GM19467 (cell line): ENCODE results near the gene GALNTL6.

ENCODE experiments used
- ATAC-seq: cut with Tn5 transposase; IDR thresholded peaks from one replicate; pipeline ENCODE4 v1.9.1; 2021; ENCODE audit warnings: mild to moderate bottlenecking, moderate library complexity; ENCODE audit not compliant: unreplicated experiment

Gene GALNTL6

GRCh38 chr4:172515266-172515879 is 702.2 kb downstream of the GALNTL6 start:
- no peak for ATAC-seq

- ATAC-seq: no peak
Observed at GRCh38 chr4:172517391-172517790, 704.2 kb downstream of the GALNTL6 start.

GRCh38 chr4:172521248-172521647 is 708.0 kb downstream of the GALNTL6 start:
- ATAC-seq: no peak

GRCh38 chr4:172521680-172522079 is 708.5 kb downstream of the GALNTL6 start:
- ATAC-seq: no peak

GRCh38 chr4:172543249-172543648 is 730.0 kb downstream of the GALNTL6 start:
- ATAC-seq: no peak

- peak; percentile 83 for ATAC-seq
Observed at GRCh38 chr4:172546782-172547181, 733.6 kb downstream of the GALNTL6 start.

- no peak for ATAC-seq
Observed at GRCh38 chr4:172547724-172548123, 734.5 kb downstream of the GALNTL6 start.

GRCh38 chr4:172553216-172553615 is 740.0 kb downstream of the GALNTL6 start:
- no peak for ATAC-seq

GRCh38 chr4:172554588-172554987 is 741.4 kb downstream of the GALNTL6 start:
- ATAC-seq: no peak

- no peak for ATAC-seq
Observed at GRCh38 chr4:172555725-172556124, 742.5 kb downstream of the GALNTL6 start.

- no peak for ATAC-seq
Observed at GRCh38 chr4:172573899-172574298, 760.7 kb downstream of the GALNTL6 start.

GRCh38 chr4:172578712-172579111 is 765.5 kb downstream of the GALNTL6 start:
- ATAC-seq: no peak

GRCh38 chr4:172584816-172585215 is 771.6 kb downstream of the GALNTL6 start:
- ATAC-seq: no peak

GRCh38 chr4:172596206-172596605 is 783.0 kb downstream of the GALNTL6 start:
- ATAC-seq: no peak

GRCh38 chr4:172599554-172599953 is 786.4 kb downstream of the GALNTL6 start:
- ATAC-seq: no peak

GRCh38 chr4:172601195-172601594 is 788.0 kb downstream of the GALNTL6 start:
- no peak for ATAC-seq

GRCh38 chr4:172619218-172619617 is 806.0 kb downstream of the GALNTL6 start:
- ATAC-seq: no peak

GRCh38 chr4:172619798-172620197 is 806.6 kb downstream of the GALNTL6 start:
- ATAC-seq: no peak

GRCh38 chr4:172628263-172628662 is 815.1 kb downstream of the GALNTL6 start:
- ATAC-seq: no peak

GRCh38 chr4:172630280-172630679 is 817.1 kb downstream of the GALNTL6 start:
- no peak for ATAC-seq

- ATAC-seq: no peak
Observed at GRCh38 chr4:172631832-172632231, 818.6 kb downstream of the GALNTL6 start.

GRCh38 chr4:172648471-172648870 is 835.3 kb downstream of the GALNTL6 start:
- ATAC-seq: no peak

GRCh38 chr4:172649143-172649542 is 835.9 kb downstream of the GALNTL6 start:
- ATAC-seq: no peak
